Omental fat pad (tissue), 4 donors: ENCODE results near the gene BCAR3. TPM values are rescaled to one million over a fixed set of nuclear protein-coding genes. Genes with fewer than 3 reads are reported as not detected.
"Not testable (repeated sequence)": the region's sequence is repeated elsewhere in the genome, so short reads cannot be mapped to it uniquely, and the experiment has no call there.

ENCODE experiments used
- ATAC-seq: fragments of 150-250 bp; one replicate; pipeline ENCODE4 v1.9.1; 2016; ENCODE audit warnings: mild to moderate bottlenecking, moderate library complexity; ENCODE audit not compliant: low FRiP score
- DNase-seq: peaks from one replicate; pipeline ENCODE4 v3.0.0-alpha.2; 2019; ENCODE audit warnings: low spot score
- CTCF ChIP-seq, 3 donors: fragments of 450-650 bp; IDR thresholded peaks; one replicate each; pipeline ENCODE4 v1.5.1; 2016 to 2017; ENCODE audit warnings: antibody characterized with exemption in 3 of 3, mild to moderate bottlenecking in 3 of 3, moderate library complexity in 2 of 3
- total RNA-seq, 4 donors: library from RNA; depleted of rRNA; stranded (reverse); fragments of >200 nt; gene quantifications; one replicate each; pipeline ENCODE4 v1.1.0, GENCODE V29; 2016

BCAR3 gene
- total RNA-seq, 4 donors from 2014 or later: 43.7 to 73.5 (median 45.8) TPM

- ATAC-seq (peak; percentile 21), DNase-seq (no peak)
- TF ChIP-seq CTCF (IDR thresholded peaks at IDR 0.05): no peak
These were observed 115.4 kb downstream of the BCAR3 start for GRCh38 chr1:93566227-93566626.

- no peak for DNase-seq
- TF ChIP-seq CTCF (IDR thresholded peaks at IDR 0.05): no peak
These were observed 116.0 kb downstream of the BCAR3 start for GRCh38 chr1:93565496-93566206.

GRCh38 chr1:93559695-93560094 lies 121.9 kb downstream of the BCAR3 start:
- DNase-seq (no peak), ATAC-seq (no peak)
- TF ChIP-seq CTCF (IDR thresholded peaks at IDR 0.05): no peak

More at GRCh38 chr1:93565496-93566206, 116.0 kb downstream of the BCAR3 start:
- peak; percentile 63 for ATAC-seq

GRCh38 chr1:93559045-93559444 lies 122.6 kb downstream of the BCAR3 start:
- TF ChIP-seq CTCF (IDR thresholded peaks at IDR 0.05): no peak
- ATAC-seq: no peak

GRCh38 chr1:93556291-93556690 lies 125.3 kb downstream of the BCAR3 start:
- TF ChIP-seq CTCF (IDR thresholded peaks at IDR 0.05): no peak
- no peak for ATAC-seq

More at GRCh38 chr1:93559045-93559444, 122.6 kb downstream of the BCAR3 start:
- no peak for DNase-seq

GRCh38 chr1:93554883-93555872 lies 126.5 kb downstream of the BCAR3 start:
- no peak for TF ChIP-seq CTCF (IDR thresholded peaks at IDR 0.05)
- DNase-seq (no peak), ATAC-seq (no peak)

More at GRCh38 chr1:93556291-93556690, 125.3 kb downstream of the BCAR3 start:
- DNase-seq: no peak

- DNase-seq: not testable (repeated sequence)
- ATAC-seq: peak; percentile 28
These were observed 127.6 kb downstream of the BCAR3 start for GRCh38 chr1:93553886-93554490.
